IPS-18a (cell line): ENCODE measurements around the gene FUT8.
A peak's percentile ranks its signal among the peaks of the same experiment; 100 is the strongest.

ENCODE experiments used
- H3K27ac ChIP-seq: one replicate; pipeline ENCODE4 v1.5.1; 2013; ENCODE audit warnings: low read length
- H3K27me3 ChIP-seq: one replicate; pipeline ENCODE4 v1.6.1; 2013; ENCODE audit warnings: mild to moderate bottlenecking, low read length; ENCODE audit not compliant: control insufficient read depth, insufficient read depth
- H3K36me3 ChIP-seq: one replicate; pipeline ENCODE4 v1.6.1; 2013; ENCODE audit warnings: low read depth, low read length; ENCODE audit not compliant: control insufficient read depth
- H3K4me1 ChIP-seq: one replicate; pipeline ENCODE4 v1.6.1; 2013; ENCODE audit warnings: low read depth, low read length; ENCODE audit not compliant: control insufficient read depth
- H3K4me3 ChIP-seq: one replicate; pipeline ENCODE4 v1.5.1; 2013; ENCODE audit warnings: low read length
- H3K9ac ChIP-seq: one replicate; pipeline ENCODE4 v1.6.1; 2013; ENCODE audit warnings: mild to moderate bottlenecking, low read length, moderate library complexity
- H3K9me3 ChIP-seq: one replicate; pipeline ENCODE4 v1.6.1; 2013; ENCODE audit warnings: low read depth, low read length; ENCODE audit not compliant: control insufficient read depth

The FUT8 gene

DNA sequence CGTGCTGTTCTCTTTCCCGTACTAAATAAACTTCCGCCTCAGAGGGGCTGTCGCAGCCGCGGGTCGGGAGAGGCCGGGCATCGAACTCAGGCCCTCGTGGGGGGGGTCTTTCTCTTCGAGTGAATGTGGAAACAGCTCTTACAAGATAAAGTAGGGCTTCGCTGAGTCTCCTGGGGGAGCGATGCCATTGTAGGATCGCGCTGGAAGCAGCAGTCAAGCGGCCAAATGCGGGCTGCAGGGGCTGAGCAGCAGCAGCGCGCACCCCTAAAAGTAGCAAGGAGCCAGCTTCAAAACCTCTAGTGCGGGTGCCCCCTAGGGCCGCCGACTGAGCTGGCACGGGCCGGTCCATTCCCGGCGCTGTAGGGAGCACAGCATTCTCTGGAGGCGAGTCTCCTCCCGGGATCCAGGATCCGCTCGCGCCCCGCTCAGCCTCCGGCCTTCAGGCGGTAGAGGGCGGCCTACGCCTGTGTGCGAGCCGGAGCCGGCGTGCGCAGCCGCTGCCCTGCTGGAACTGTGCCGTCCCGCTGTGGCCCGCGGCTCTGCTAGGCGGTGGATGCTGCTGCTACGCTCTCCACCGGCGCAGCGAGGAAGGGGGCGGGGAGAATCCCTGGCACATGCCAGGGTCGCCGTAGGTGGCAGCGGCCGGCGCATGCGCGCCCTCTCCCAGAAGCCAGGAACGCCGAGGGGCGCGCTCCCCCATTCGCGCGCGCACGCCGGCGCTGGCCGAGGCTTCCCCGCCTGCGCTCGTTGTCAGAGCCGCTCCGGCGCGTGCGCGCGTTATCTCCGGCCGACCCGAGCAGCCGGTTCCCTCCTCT lies at the start of gene FUT8:
Gene FUT8, plus strand, starts transcription at position 699 of the 815 bp plus-strand sequence. CDS start 148,834 bp downstream, outside the sequence.
- Histone ChIP-seq H3K9ac (peak within 1 kb of the TSS; percentile 84), H3K4me3 (peak within 1 kb of the TSS; percentile 89), H3K27me3 (peaks cover 8% of the 10 kb centered on the region), H3K27ac (peak within 1 kb of the TSS; percentile 59), H3K36me3 (no peaks in the 10 kb centered on the region), H3K4me1 (peaks cover 23% of the 10 kb centered on the region), H3K9me3 (no peaks in the 10 kb centered on the region)

- H3K27ac ChIP-seq: no peak overlapping the region
- H3K36me3 ChIP-seq: no peaks in the 10 kb centered on the region
- no peak overlapping the region for H3K9ac ChIP-seq
- no peak overlapping the region for H3K4me3 ChIP-seq
- peaks cover 25% of the 10 kb centered on the region for H3K4me1 ChIP-seq
- H3K27me3 ChIP-seq: no peaks in the 10 kb centered on the region
- no peaks in the 10 kb centered on the region for H3K9me3 ChIP-seq
These were observed 45.5 kb upstream of the FUT8 start for GRCh38 chr14:65366802-65367565.

- Histone ChIP-seq H3K9ac (no peak overlapping the region), H3K9me3 (no peaks in the 10 kb centered on the region), H3K36me3 (no peaks in the 10 kb centered on the region), H3K27ac (no peak overlapping the region), H3K4me1 (peaks cover 27% of the 10 kb centered on the region), H3K4me3 (no peak overlapping the region), H3K27me3 (no peaks in the 10 kb centered on the region)
These were observed 43.0 kb upstream of the FUT8 start for GRCh38 chr14:65369560-65369959.

GRCh38 chr14:65370801-65371248 lies 41.7 kb upstream of the FUT8 start:
- H3K27ac ChIP-seq: no peak overlapping the region
- peak overlapping the region; percentile 16 for H3K4me3 ChIP-seq
- H3K9me3 ChIP-seq: no peaks in the 10 kb centered on the region
- peak overlapping the region; percentile 20 for H3K9ac ChIP-seq
- H3K4me1 ChIP-seq: peaks cover 27% of the 10 kb centered on the region
- H3K36me3 ChIP-seq: no peaks in the 10 kb centered on the region
- H3K27me3 ChIP-seq: no peaks in the 10 kb centered on the region

GRCh38 chr14:65371784-65372183 lies 40.7 kb upstream of the FUT8 start:
- H3K9me3 ChIP-seq: no peaks in the 10 kb centered on the region
- H3K27me3 ChIP-seq: no peaks in the 10 kb centered on the region
- peaks cover 24% of the 10 kb centered on the region for H3K4me1 ChIP-seq
- no peak overlapping the region for H3K4me3 ChIP-seq
- H3K27ac ChIP-seq: no peak overlapping the region
- H3K9ac ChIP-seq: no peak overlapping the region
- no peaks in the 10 kb centered on the region for H3K36me3 ChIP-seq

GRCh38 chr14:65373016-65373670 lies 39.4 kb upstream of the FUT8 start:
- no peak overlapping the region for H3K27ac ChIP-seq
- no peak overlapping the region for H3K4me3 ChIP-seq
- peaks cover 17% of the 10 kb centered on the region for H3K4me1 ChIP-seq
- H3K9me3 ChIP-seq: no peaks in the 10 kb centered on the region
- no peak overlapping the region for H3K9ac ChIP-seq
- H3K27me3 ChIP-seq: no peaks in the 10 kb centered on the region
- H3K36me3 ChIP-seq: no peaks in the 10 kb centered on the region

- Histone ChIP-seq H3K36me3 (no peaks in the 10 kb centered on the region), H3K27ac (no peak overlapping the region), H3K9me3 (no peaks in the 10 kb centered on the region), H3K4me3 (no peak overlapping the region), H3K9ac (no peak overlapping the region), H3K27me3 (no peaks in the 10 kb centered on the region), H3K4me1 (peaks cover 17% of the 10 kb centered on the region)
These were observed 38.9 kb upstream of the FUT8 start for GRCh38 chr14:65373671-65374039.

GRCh38 chr14:65377576-65377975 lies 35.0 kb upstream of the FUT8 start:
- Histone ChIP-seq H3K4me3 (no peak overlapping the region), H3K4me1 (no peaks in the 10 kb centered on the region), H3K27me3 (no peaks in the 10 kb centered on the region), H3K27ac (no peak overlapping the region), H3K36me3 (no peaks in the 10 kb centered on the region), H3K9ac (no peak overlapping the region), H3K9me3 (no peaks in the 10 kb centered on the region)

DNA sequence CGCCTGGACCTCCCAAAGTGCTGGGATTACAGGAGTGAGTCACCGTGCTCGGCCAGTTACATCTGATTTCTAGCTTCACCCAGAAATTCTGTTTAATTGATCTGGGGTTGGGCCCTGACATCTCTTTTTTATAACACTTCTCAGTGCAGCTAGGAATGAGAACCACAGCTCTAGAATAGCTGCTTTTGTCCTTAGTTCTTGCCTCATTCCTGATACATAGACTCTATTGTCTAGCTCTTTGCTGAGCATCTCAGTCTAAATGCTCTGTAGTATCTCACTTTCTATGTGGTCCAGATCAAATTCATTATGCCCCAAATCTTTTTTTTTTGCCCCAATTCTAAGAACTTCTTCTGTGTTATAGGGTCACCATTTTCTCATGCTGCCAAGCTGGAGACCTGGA lies 29.9 kb upstream of the FUT8 start:
- Histone ChIP-seq H3K27me3 (no peaks in the 10 kb centered on the region), H3K36me3 (no peaks in the 10 kb centered on the region), H3K9ac (no peak overlapping the region), H3K27ac (no peak overlapping the region), H3K9me3 (no peaks in the 10 kb centered on the region), H3K4me1 (no peaks in the 10 kb centered on the region), H3K4me3 (no peak overlapping the region)

GRCh38 chr14:65387171-65387570 lies 25.4 kb upstream of the FUT8 start:
- Histone ChIP-seq H3K4me3 (no peak overlapping the region), H3K9me3 (no peaks in the 10 kb centered on the region)

DNA sequence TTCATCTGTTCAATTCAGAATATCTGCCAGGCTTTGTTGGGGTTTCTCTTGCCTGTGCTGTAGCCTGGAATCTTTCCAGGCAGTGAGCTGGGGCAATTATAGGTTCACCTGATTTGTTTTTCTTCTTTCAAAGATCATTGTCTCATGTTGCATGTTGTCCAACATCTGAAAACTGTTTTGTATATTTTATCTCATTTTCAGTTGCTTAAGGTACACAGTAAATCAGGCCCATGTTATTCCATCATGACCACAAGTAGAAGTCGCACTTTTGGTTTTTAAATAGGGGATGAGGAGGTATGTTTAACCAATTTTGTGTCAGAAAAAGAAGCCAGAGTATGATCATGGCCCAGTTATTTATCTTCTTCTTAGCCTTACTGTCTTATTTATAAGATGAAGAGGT lies 24.9 kb upstream of the FUT8 start:
- Histone ChIP-seq H3K27ac (no peak overlapping the region), H3K9ac (no peak overlapping the region), H3K36me3 (no peaks in the 10 kb centered on the region)

More at GRCh38 chr14:65387171-65387570, 25.4 kb upstream of the FUT8 start:
- no peaks in the 10 kb centered on the region for H3K36me3 ChIP-seq
- no peak overlapping the region for H3K9ac ChIP-seq
- H3K27ac ChIP-seq: no peak overlapping the region
- no peaks in the 10 kb centered on the region for H3K27me3 ChIP-seq
- H3K4me1 ChIP-seq: no peaks in the 10 kb centered on the region

More for the DNA sequence above, 24.9 kb upstream of the FUT8 start:
- Histone ChIP-seq H3K4me3 (no peak overlapping the region), H3K9me3 (no peaks in the 10 kb centered on the region), H3K27me3 (no peaks in the 10 kb centered on the region), H3K4me1 (no peaks in the 10 kb centered on the region)
